CD14-positive monocyte (primary cell): Measurements from ENCODE around the gene GLIS2. TPM values are rescaled to one million over a fixed set of nuclear protein-coding genes. Genes with fewer than 3 reads are reported as not detected.

Experiments
- DNase-seq, 3 donors: peaks; one replicate each; pipeline ENCODE4 v3.0.0-alpha.2; 2011 to 2022
- H2AFZ ChIP-seq: 2 replicates; pipeline ENCODE4 v1.6.0; 2012; ENCODE audit warnings: mild to moderate bottlenecking, low read depth, low read length, inconsistent platforms; ENCODE audit not compliant: insufficient read depth, poor library complexity, severe bottlenecking
- H3K27ac ChIP-seq, 2 donors: 1 replicate in 1 of 2; 2 replicates in 1 of 2; pipeline ENCODE4 v1.5.1; 2012 to 2013; ENCODE audit warnings: low read length in 2 of 2, control low read depth in 1 of 2, inconsistent platforms in 1 of 2, low read depth in 1 of 2, mild to moderate bottlenecking in 1 of 2
- H3K27me3 ChIP-seq, 2 donors: one replicate each; pipeline versions ENCODE4 v1.6.0 to v1.6.1; 2011 to 2013; ENCODE audit warnings: low read length in 2 of 2; ENCODE audit not compliant: control insufficient read depth in 2 of 2, insufficient read depth in 2 of 2
- H3K36me3 ChIP-seq, 2 donors: replicated peaks in 1 of 2; 1 replicate in 1 of 2; 2 replicates in 1 of 2; pipeline versions ENCODE4 v1.5.1 to v1.6.1; 2012 to 2013; ENCODE audit warnings: low read length in 2 of 2, control low read depth in 1 of 2, inconsistent platforms in 1 of 2, mild to moderate bottlenecking in 1 of 2; ENCODE audit not compliant: insufficient read depth in 2 of 2, control insufficient read depth in 1 of 2
- H3K4me1 ChIP-seq, 2 donors: 1 replicate in 1 of 2; 2 replicates in 1 of 2; pipeline versions ENCODE4 v1.5.1 to v1.6.1; 2012 to 2013; ENCODE audit warnings: low read length in 2 of 2, control low read depth in 1 of 2, inconsistent platforms in 1 of 2, mild to moderate bottlenecking in 1 of 2, moderate library complexity in 1 of 2; ENCODE audit not compliant: insufficient read depth in 2 of 2, control insufficient read depth in 1 of 2
- H3K4me2 ChIP-seq: replicated peaks from 2 replicates; pipeline ENCODE3; 2012; ENCODE audit warnings: low read length, moderate library complexity, mild to moderate bottlenecking; ENCODE audit not compliant: poor library complexity, severe bottlenecking; ENCODE audit errors: extremely low read depth
- H3K4me3 ChIP-seq, 3 experiments: fragments of 200-600 bp in 1 of 3; sonication (generic) in 1 of 3; replicated peaks in 1 of 3; 1 replicate in 2 of 3; 2 replicates in 1 of 3; pipeline ENCODE4 v1.5.1; 2011 to 2013; ENCODE audit warnings: low read length in 3 of 3, mild to moderate bottlenecking in 3 of 3, control low read depth in 2 of 3, low read depth in 2 of 3, inconsistent platforms in 1 of 3, moderate library complexity in 1 of 3
- H3K79me2 ChIP-seq: 2 replicates; pipeline ENCODE4 v1.6.0; 2012; ENCODE audit warnings: mild to moderate bottlenecking, control low read depth, inconsistent platforms, low read length, moderate library complexity; ENCODE audit not compliant: insufficient read depth
- H3K9ac ChIP-seq: 2 replicates; pipeline ENCODE4 v1.6.0; 2017; ENCODE audit warnings: low read length, mild to moderate bottlenecking; ENCODE audit not compliant: insufficient read depth, poor library complexity, severe bottlenecking
- H3K9me3 ChIP-seq, 2 donors: replicated peaks in 1 of 2; 1 replicate in 1 of 2; 2 replicates in 1 of 2; pipeline versions ENCODE4 v1.5.1 to v1.6.1; 2012 to 2013; ENCODE audit warnings: low read length in 2 of 2, control low read depth in 1 of 2; ENCODE audit not compliant: control insufficient read depth in 1 of 2, insufficient read depth in 1 of 2
- H4K20me1 ChIP-seq: 2 replicates; pipeline ENCODE4 v1.6.0; 2012; ENCODE audit warnings: mild to moderate bottlenecking, low read length, control low read depth, moderate library complexity; ENCODE audit not compliant: insufficient read depth
- H3K27ac Mint-ChIP-seq, 7 donors: one replicate each; pipeline ENCODE4 v1.8.0; 2020; ENCODE audit warnings: mild to moderate bottlenecking in 7 of 7, mixed read lengths in 7 of 7, moderate library complexity in 6 of 7, inconsistent platforms in 2 of 7
- H3K27me3 Mint-ChIP-seq, 3 donors: one replicate each; pipeline ENCODE4 v1.8.0; 2021 to 2022; ENCODE audit warnings: low read depth in 3 of 3, mild to moderate bottlenecking in 3 of 3, mixed read lengths in 3 of 3, moderate library complexity in 3 of 3, inconsistent platforms in 1 of 3
- H3K36me3 Mint-ChIP-seq, 2 donors: one replicate each; pipeline ENCODE4 v1.8.0; 2020; ENCODE audit warnings: mixed read lengths in 2 of 2, inconsistent platforms in 1 of 2, mild to moderate bottlenecking in 1 of 2
- H3K4me1 Mint-ChIP-seq: one replicate; pipeline ENCODE4 v1.8.0; 2020; ENCODE audit warnings: mild to moderate bottlenecking, mixed read lengths
- H3K4me3 Mint-ChIP-seq, 2 donors: one replicate each; pipeline ENCODE4 v1.8.0; 2020; ENCODE audit warnings: mild to moderate bottlenecking in 2 of 2, mixed read lengths in 2 of 2, moderate library complexity in 1 of 2
- H3K9me3 Mint-ChIP-seq, 7 donors: one replicate each; pipeline ENCODE4 v1.8.0; 2020 to 2022; ENCODE audit warnings: mixed read lengths in 7 of 7, mild to moderate bottlenecking in 6 of 7, moderate library complexity in 6 of 7, inconsistent platforms in 2 of 7
- WGBS: methylation state at CpG from one replicate; pipeline ENCODE4 v1.1.5; 2013; ENCODE audit warnings: missing lambda C conversion rate; ENCODE audit not compliant: insufficient coverage; 5-methylcytosine and 5-hydroxymethylcytosine counted together
- intact Hi-C, 2 donors: fragments of 100-400 bp; cut with micrococcal nuclease; formaldehyde crosslinking; loops; one replicate each; pipeline versions ENCODE4 v1.15.0 to v1.15.1; 2023
- polyA plus RNA-seq, 3 donors: library from polyadenylated mRNA; depleted of rRNA in 1 of 3; unstranded in 2 of 3; stranded (reverse) in 1 of 3; fragments of 300-500 nt in 2 of 3; fragments of >200 nt in 1 of 3; fragmentation: Illumina TruSeq in 2 of 3; gene quantifications; 1 replicate in 2 of 3; 2 replicates in 1 of 3; pipeline ENCODE4 v1.2.3, GENCODE V29; 2012 to 2021
- TF ChIP-seq, protein P1 (sequence below): fragments of 200-600 bp; IDR thresholded peaks from one replicate; pipeline ENCODE4 v1.8.0; 2022; ENCODE audit warnings: antibody characterized with exemption, mild to moderate bottlenecking

Gene GLIS2
- polyA plus RNA-seq, 3 donors: 0.03 TPM; not detected in 2

DNA sequence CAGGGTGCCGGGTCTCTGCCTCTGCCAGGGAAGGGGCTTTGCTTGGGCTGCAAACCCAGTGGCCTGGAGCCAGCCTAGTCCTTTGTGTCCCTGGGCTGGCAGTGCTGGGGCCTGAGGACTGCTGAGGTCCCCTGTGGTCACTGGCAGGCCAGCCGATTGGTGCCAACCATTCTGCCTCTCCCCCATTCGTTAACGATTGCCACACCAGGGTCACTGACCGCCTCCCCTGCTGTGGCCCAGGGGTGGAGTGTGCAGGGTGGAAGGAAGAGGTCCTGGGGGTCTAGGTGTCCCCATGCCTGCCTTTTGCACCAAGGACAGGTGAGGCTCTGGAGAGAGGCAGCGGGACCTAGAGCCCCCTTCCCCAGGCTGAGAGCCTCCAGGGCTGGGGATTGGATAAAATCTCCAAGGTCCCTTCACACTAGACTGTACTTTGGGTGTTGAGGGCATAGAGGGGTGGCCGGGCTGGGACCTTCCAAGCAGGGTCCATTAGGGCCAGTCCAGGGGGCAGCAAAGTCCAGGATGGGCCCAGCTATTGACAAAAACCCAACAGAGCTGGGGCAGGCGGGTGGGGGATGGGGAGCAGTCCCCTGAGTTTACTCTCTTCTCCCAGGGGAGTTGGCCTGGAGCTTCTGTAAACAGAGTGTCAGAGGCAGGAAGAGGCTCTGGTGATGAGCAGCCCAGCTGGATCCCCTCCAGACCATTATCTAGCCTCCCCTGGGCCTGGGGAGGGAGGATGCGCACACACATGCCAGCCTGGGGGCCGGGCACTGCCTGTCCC, 56.9 kb downstream of the GLIS2 start:
- no peak overlapping the region for H2AFZ ChIP-seq
- H3K79me2 ChIP-seq: peaks cover 19% of the 10 kb centered on the region
- H3K27ac ChIP-seq: no peak overlapping the region
- H3K36me3 ChIP-seq: peaks cover 16 to 32% of the 10 kb centered on the region in 2 donors
- no peaks in the 10 kb centered on the region for H3K9me3 ChIP-seq
- H3K36me3 Mint-ChIP-seq: peaks cover 8 to 38% of the 10 kb centered on the region in 2 donors
- H3K27ac Mint-ChIP-seq: no peak overlapping the region
- peaks cover 27% of the 10 kb centered on the region for H3K4me1 Mint-ChIP-seq
- peaks cover 14 to 27% of the 10 kb centered on the region in 2 donors for H3K4me1 ChIP-seq
- peak overlapping the region; percentile 70 to 88 for H3K4me3 Mint-ChIP-seq
- intact Hi-C loops: no loop called here
- peak overlapping the region; percentile 56 for H3K9ac ChIP-seq
- peak overlapping the region; percentile 78 for H3K4me2 ChIP-seq
- H3K27me3 ChIP-seq: no peaks in the 10 kb centered on the region
- no peak for DNase-seq
- peaks cover 2 to 4% (median 3%) of the 10 kb centered on the region in 3 donors for H3K27me3 Mint-ChIP-seq
- peaks cover 99% of the 10 kb centered on the region for H4K20me1 ChIP-seq
- H3K9me3 Mint-ChIP-seq: no peaks in the 10 kb centered on the region
- 90% methylated on average over 3 of the region's 10 CpGs for WGBS
- peak overlapping the region in 1 of 3 experiments; percentile 57 for H3K4me3 ChIP-seq
- TF ChIP-seq, protein P1, sequence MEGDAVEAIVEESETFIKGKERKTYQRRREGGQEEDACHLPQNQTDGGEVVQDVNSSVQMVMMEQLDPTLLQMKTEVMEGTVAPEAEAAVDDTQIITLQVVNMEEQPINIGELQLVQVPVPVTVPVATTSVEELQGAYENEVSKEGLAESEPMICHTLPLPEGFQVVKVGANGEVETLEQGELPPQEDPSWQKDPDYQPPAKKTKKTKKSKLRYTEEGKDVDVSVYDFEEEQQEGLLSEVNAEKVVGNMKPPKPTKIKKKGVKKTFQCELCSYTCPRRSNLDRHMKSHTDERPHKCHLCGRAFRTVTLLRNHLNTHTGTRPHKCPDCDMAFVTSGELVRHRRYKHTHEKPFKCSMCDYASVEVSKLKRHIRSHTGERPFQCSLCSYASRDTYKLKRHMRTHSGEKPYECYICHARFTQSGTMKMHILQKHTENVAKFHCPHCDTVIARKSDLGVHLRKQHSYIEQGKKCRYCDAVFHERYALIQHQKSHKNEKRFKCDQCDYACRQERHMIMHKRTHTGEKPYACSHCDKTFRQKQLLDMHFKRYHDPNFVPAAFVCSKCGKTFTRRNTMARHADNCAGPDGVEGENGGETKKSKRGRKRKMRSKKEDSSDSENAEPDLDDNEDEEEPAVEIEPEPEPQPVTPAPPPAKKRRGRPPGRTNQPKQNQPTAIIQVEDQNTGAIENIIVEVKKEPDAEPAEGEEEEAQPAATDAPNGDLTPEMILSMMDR: no peak

DNA sequence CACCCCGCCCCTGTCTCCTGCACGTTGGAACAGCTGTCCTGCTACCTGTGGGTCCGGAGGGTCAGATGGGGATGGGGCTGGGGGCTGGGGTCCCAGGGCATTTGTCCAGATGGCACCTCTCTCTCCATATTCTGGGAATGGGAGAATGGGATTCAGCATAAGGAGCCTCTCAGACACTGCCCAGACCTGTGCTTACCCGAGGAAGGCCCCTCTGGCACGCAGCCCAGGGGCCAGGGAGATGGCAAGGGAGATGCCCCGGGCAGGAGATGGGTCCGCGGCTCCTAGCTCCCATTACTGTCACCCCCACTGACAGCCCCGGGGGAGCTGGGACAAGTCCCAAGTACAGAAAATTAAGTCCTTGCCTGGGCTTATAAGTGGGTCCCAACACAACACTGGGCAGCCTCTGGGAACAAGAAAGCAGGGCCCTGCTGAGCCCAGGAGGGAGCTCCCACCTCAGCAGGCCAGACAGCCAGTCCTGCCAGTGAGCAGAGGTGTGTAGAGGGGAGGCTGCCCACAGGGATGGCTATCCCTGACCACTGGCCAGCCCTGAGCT, 57.6 kb downstream of the GLIS2 start:
- H3K27ac ChIP-seq: no peak overlapping the region
- no peak overlapping the region for H3K9ac ChIP-seq
- no peak overlapping the region for H2AFZ ChIP-seq
- no peaks in the 10 kb centered on the region for H3K27me3 ChIP-seq
- Mint-ChIP-seq H3K27me3 (peaks cover 2 to 4% (median 3%) of the 10 kb centered on the region in 3 donors), H3K4me1 (peaks cover 30% of the 10 kb centered on the region), H3K9me3 (no peaks in the 10 kb centered on the region), H3K36me3 (peaks cover 9 to 36% of the 10 kb centered on the region in 2 donors), H3K4me3 (no peak overlapping the region), H3K27ac (no peak overlapping the region)
- H3K9me3 ChIP-seq: no peaks in the 10 kb centered on the region
- H4K20me1 ChIP-seq: peaks cover 99% of the 10 kb centered on the region
- DNase-seq: no peak
- intact Hi-C loops: no loop called here
- peaks cover 18 to 31% of the 10 kb centered on the region in 2 donors for H3K36me3 ChIP-seq
- 93% methylated on average over 4 of the region's 9 CpGs for WGBS
- no peak overlapping the region for H3K4me3 ChIP-seq
- peaks cover 19% of the 10 kb centered on the region for H3K79me2 ChIP-seq
- no peak overlapping the region for H3K4me2 ChIP-seq
- TF ChIP-seq, protein P1: no peak
- peaks cover 14 to 27% of the 10 kb centered on the region in 2 donors for H3K4me1 ChIP-seq
